ENCODE measurements around the gene RAB40B.

RAB40B gene

GRCh38 chr17:82627405-82627804 is 71.1 kb downstream of the RAB40B start:
- ATAC-seq (ENCODE audit: low read depth) = no peak
- H3K9me3 ChIP-seq (ENCODE audit: severe bottlenecking) = no peaks in the 10 kb centered on the region
- no peaks in the 10 kb centered on the region for H3K27me3 ChIP-seq (ENCODE audit: insufficient read depth, poor library complexity, severe bottlenecking)
- no peaks in the 10 kb centered on the region for H3K4me1 ChIP-seq (ENCODE audit: insufficient read depth, poor library complexity, severe bottlenecking)
- no peak overlapping the region for H3K4me3 ChIP-seq (ENCODE audit: severe bottlenecking)
- no peak for DNase-seq (ENCODE audit: low spot score)
- H3K36me3 ChIP-seq (ENCODE audit: low read depth) = peaks cover 65% of the 10 kb centered on the region
- no peak for TF ChIP-seq CTCF (IDR thresholded peaks at IDR 0.05; ENCODE audit: poor library complexity, severe bottlenecking)
- H3K27ac ChIP-seq (ENCODE audit: poor library complexity, severe bottlenecking) = no peak overlapping the region

GRCh38 chr17:82623707-82624106 is 74.8 kb downstream of the RAB40B start:
- Histone ChIP-seq H3K27me3 (ENCODE audit: insufficient read depth, poor library complexity, severe bottlenecking) (no peaks in the 10 kb centered on the region), H3K9me3 (ENCODE audit: severe bottlenecking) (no peaks in the 10 kb centered on the region), H3K36me3 (ENCODE audit: low read depth) (peaks cover 92% of the 10 kb centered on the region), H3K27ac (ENCODE audit: poor library complexity, severe bottlenecking) (no peak overlapping the region), H3K4me1 (ENCODE audit: insufficient read depth, poor library complexity, severe bottlenecking) (no peaks in the 10 kb centered on the region), H3K4me3 (ENCODE audit: severe bottlenecking) (no peak overlapping the region)
- DNase-seq (ENCODE audit: low spot score) = no peak
- TF ChIP-seq CTCF (IDR thresholded peaks at IDR 0.05; ENCODE audit: poor library complexity, severe bottlenecking) = no peak
- ATAC-seq (ENCODE audit: low read depth) = no peak

GRCh38 chr17:82619641-82620040 is 78.9 kb downstream of the RAB40B start:
- ATAC-seq (ENCODE audit: low read depth) (no peak), DNase-seq (ENCODE audit: low spot score) (no peak)
- Histone ChIP-seq H3K4me1 (ENCODE audit: insufficient read depth, poor library complexity, severe bottlenecking) (no peaks in the 10 kb centered on the region), H3K27me3 (ENCODE audit: insufficient read depth, poor library complexity, severe bottlenecking) (no peaks in the 10 kb centered on the region), H3K9me3 (ENCODE audit: severe bottlenecking) (no peaks in the 10 kb centered on the region), H3K27ac (ENCODE audit: poor library complexity, severe bottlenecking) (no peak overlapping the region), H3K36me3 (ENCODE audit: low read depth) (peaks cover 94% of the 10 kb centered on the region), H3K4me3 (ENCODE audit: severe bottlenecking) (no peak overlapping the region)
- no peak for TF ChIP-seq CTCF (IDR thresholded peaks at IDR 0.05; ENCODE audit: poor library complexity, severe bottlenecking)

GRCh38 chr17:82619211-82619610 is 79.3 kb downstream of the RAB40B start:
- H3K27me3 ChIP-seq (ENCODE audit: insufficient read depth, poor library complexity, severe bottlenecking) = no peaks in the 10 kb centered on the region
- no peaks in the 10 kb centered on the region for H3K9me3 ChIP-seq (ENCODE audit: severe bottlenecking)
- no peak overlapping the region for H3K4me3 ChIP-seq (ENCODE audit: severe bottlenecking)
- no peak for ATAC-seq (ENCODE audit: low read depth)
- no peak for TF ChIP-seq CTCF (IDR thresholded peaks at IDR 0.05; ENCODE audit: poor library complexity, severe bottlenecking)
- no peak overlapping the region for H3K27ac ChIP-seq (ENCODE audit: poor library complexity, severe bottlenecking)
- peaks cover 92% of the 10 kb centered on the region for H3K36me3 ChIP-seq (ENCODE audit: low read depth)
- no peak for DNase-seq (ENCODE audit: low spot score)
- H3K4me1 ChIP-seq (ENCODE audit: insufficient read depth, poor library complexity, severe bottlenecking) = no peaks in the 10 kb centered on the region

GRCh38 chr17:82616021-82616711 is 82.3 kb downstream of the RAB40B start:
- no peak overlapping the region for H3K4me3 ChIP-seq (ENCODE audit: severe bottlenecking)
- no peak for ATAC-seq (ENCODE audit: low read depth)
- no peak for DNase-seq (ENCODE audit: low spot score)
- H3K27ac ChIP-seq (ENCODE audit: poor library complexity, severe bottlenecking) = no peak overlapping the region
- no peaks in the 10 kb centered on the region for H3K4me1 ChIP-seq (ENCODE audit: insufficient read depth, poor library complexity, severe bottlenecking)
- peaks cover 66% of the 10 kb centered on the region for H3K36me3 ChIP-seq (ENCODE audit: low read depth)
- no peaks in the 10 kb centered on the region for H3K9me3 ChIP-seq (ENCODE audit: severe bottlenecking)
- TF ChIP-seq CTCF (IDR thresholded peaks at IDR 0.05; ENCODE audit: poor library complexity, severe bottlenecking) = no peak
- no peaks in the 10 kb centered on the region for H3K27me3 ChIP-seq (ENCODE audit: insufficient read depth, poor library complexity, severe bottlenecking)

Data from RWPE2 (cell line).